ENCODE results near the gene PPIC.

The PPIC gene

GRCh38 chr5:122982376-122982775 is 54.1 kb downstream of the PPIC start:
- no peaks in the 10 kb centered on the region for H3K79me2 ChIP-seq (ENCODE audit: insufficient read depth, low read length)
- H4K20me1 ChIP-seq (ENCODE audit: insufficient read depth, low read length) = no peaks in the 10 kb centered on the region
- no peaks in the 10 kb centered on the region for H3K27me3 ChIP-seq (ENCODE audit: insufficient read depth, low read length)
- H3K36me3 ChIP-seq (ENCODE audit: insufficient read depth, low read length) = no peaks in the 10 kb centered on the region
- TF ChIP-seq CTCF (IDR thresholded peaks at IDR 0.05; ENCODE audit: low read length) = no peak
- H3K9me2 ChIP-seq (ENCODE audit: low read depth, low read length) = no peaks in the 10 kb centered on the region
- no peaks in the 10 kb centered on the region for H3K9me3 ChIP-seq (ENCODE audit: low read length)
- H3K4me2 ChIP-seq (ENCODE audit: low read length) = no peak overlapping the region
- no peaks in the 10 kb centered on the region for H3K4me1 ChIP-seq (ENCODE audit: insufficient read depth, low read length, severe bottlenecking)
- no peak overlapping the region for H3K4me3 ChIP-seq (ENCODE audit: low read depth, low read length, poor library complexity, severe bottlenecking)
- H3K27ac ChIP-seq (ENCODE audit: low read depth, low read length, poor library complexity, severe bottlenecking) = no peak overlapping the region
- no peaks in the 10 kb centered on the region for H3F3A ChIP-seq (ENCODE audit: insufficient read depth, low read length)
- no peak overlapping the region for H2AFZ ChIP-seq (ENCODE audit: low read length)
- no peak overlapping the region for H3K9ac ChIP-seq (ENCODE audit: low read length)

- H3K4me1 ChIP-seq (ENCODE audit: insufficient read depth, low read length, severe bottlenecking) = no peaks in the 10 kb centered on the region
- no peak overlapping the region for H3K4me2 ChIP-seq (ENCODE audit: low read length)
- H3K9ac ChIP-seq (ENCODE audit: low read length) = no peak overlapping the region
- H3K36me3 ChIP-seq (ENCODE audit: insufficient read depth, low read length) = no peaks in the 10 kb centered on the region
- no peaks in the 10 kb centered on the region for H3K9me2 ChIP-seq (ENCODE audit: low read depth, low read length)
- H3K9me3 ChIP-seq (ENCODE audit: low read length) = no peaks in the 10 kb centered on the region
- no peaks in the 10 kb centered on the region for H4K20me1 ChIP-seq (ENCODE audit: insufficient read depth, low read length)
- TF ChIP-seq CTCF (IDR thresholded peaks at IDR 0.05; ENCODE audit: low read length) = no peak
- no peaks in the 10 kb centered on the region for H3K27me3 ChIP-seq (ENCODE audit: insufficient read depth, low read length)
- no peak overlapping the region for H3K27ac ChIP-seq (ENCODE audit: low read depth, low read length, poor library complexity, severe bottlenecking)
- H3F3A ChIP-seq (ENCODE audit: insufficient read depth, low read length) = no peaks in the 10 kb centered on the region
- H3K79me2 ChIP-seq (ENCODE audit: insufficient read depth, low read length) = no peaks in the 10 kb centered on the region
- H3K4me3 ChIP-seq (ENCODE audit: low read depth, low read length, poor library complexity, severe bottlenecking) = no peak overlapping the region
- no peak overlapping the region for H2AFZ ChIP-seq (ENCODE audit: low read length)
Measured at GRCh38 chr5:122981846-122982245, 54.7 kb downstream of the PPIC start.

- no peaks in the 10 kb centered on the region for H3K79me2 ChIP-seq (ENCODE audit: insufficient read depth, low read length)
- no peak overlapping the region for H3K9ac ChIP-seq (ENCODE audit: low read length)
- no peaks in the 10 kb centered on the region for H3K36me3 ChIP-seq (ENCODE audit: insufficient read depth, low read length)
- no peak overlapping the region for H2AFZ ChIP-seq (ENCODE audit: low read length)
- no peak overlapping the region for H3K4me2 ChIP-seq (ENCODE audit: low read length)
- H3K4me1 ChIP-seq (ENCODE audit: insufficient read depth, low read length, severe bottlenecking) = no peaks in the 10 kb centered on the region
- H4K20me1 ChIP-seq (ENCODE audit: insufficient read depth, low read length) = no peaks in the 10 kb centered on the region
- H3K4me3 ChIP-seq (ENCODE audit: low read depth, low read length, poor library complexity, severe bottlenecking) = no peak overlapping the region
- TF ChIP-seq EZH2 (IDR thresholded peaks at IDR 0.05; ENCODE audit: borderline replicate concordance, low read length) = no peak
- no peak for TF ChIP-seq CTCF (IDR thresholded peaks at IDR 0.05; ENCODE audit: low read length)
- H3K27ac ChIP-seq (ENCODE audit: low read depth, low read length, poor library complexity, severe bottlenecking) = no peak overlapping the region
- H3K9me3 ChIP-seq (ENCODE audit: low read length) = no peaks in the 10 kb centered on the region
- H3K27me3 ChIP-seq (ENCODE audit: insufficient read depth, low read length) = no peaks in the 10 kb centered on the region
- no peaks in the 10 kb centered on the region for H3K9me2 ChIP-seq (ENCODE audit: low read depth, low read length)
- H3F3A ChIP-seq (ENCODE audit: insufficient read depth, low read length) = no peaks in the 10 kb centered on the region; the same call in 1 of the 2 replicates
Measured at GRCh38 chr5:122978644-122979297, 57.8 kb downstream of the PPIC start.

Measured in OCI-LY1 (cell line).